PC-3 (cell line): ENCODE results near the gene SSU72. TPM values are rescaled to one million over a fixed set of nuclear protein-coding genes. Genes with fewer than 3 reads are reported as not detected.

Experiments used
- ATAC-seq: fragments of 200-7000 bp; cut with Tn5 transposase; 2 replicates; pipeline ENCODE4 v1.9.1; 2020; ENCODE audit warnings: mild to moderate bottlenecking, moderate library complexity
- BruUV-seq: library from RNA; stranded (reverse); fragments of 400-500 nt; replicated peaks from 2 replicates; lab custom pipeline; 2021; lab: Mats Ljungman, UMichigan
- CTCF ChIA-PET: fragments of 300-600 bp; sonication (Branson Sonifier 250); formaldehyde crosslinking; loops from one replicate; lab custom pipeline; 2022; ENCODE audit warnings: antibody characterized with exemption; lab: Charles Lee
- POLR2A ChIA-PET: fragments of 300-600 bp; sonication (Branson Sonifier 250); formaldehyde crosslinking; loops from one replicate; lab custom pipeline; 2022; ENCODE audit warnings: antibody characterized with exemption; ENCODE audit not compliant: unreplicated experiment; lab: Charles Lee
- DNase-seq: peaks from one replicate; pipeline ENCODE4 v3.0.0-alpha.2; 2015
- H2AFZ ChIP-seq: fragments of 300-600 bp; sonication (generic); 2 replicates; pipeline ENCODE4 v1.6.0; 2016; ENCODE audit warnings: antibody characterized with exemption, low read length
- H3F3A ChIP-seq: fragments of 300-600 bp; sonication (generic); one replicate; pipeline ENCODE4 v1.6.0; 2017; ENCODE audit warnings: antibody characterized with exemption, low read length, control low read depth, mild to moderate bottlenecking; ENCODE audit not compliant: unreplicated experiment
- H3K27ac ChIP-seq: fragments of 300-600 bp; sonication (generic); 2 replicates; pipeline ENCODE4 v1.5.1; 2016; ENCODE audit warnings: mild to moderate bottlenecking, low read length
- H3K27me3 ChIP-seq: fragments of 300-600 bp; sonication (generic); 2 replicates; pipeline ENCODE4 v1.6.1; 2016; ENCODE audit warnings: low read length, mixed read lengths
- H3K36me3 ChIP-seq: fragments of 300-600 bp; sonication (generic); 2 replicates; pipeline ENCODE4 v1.6.1; 2016; ENCODE audit warnings: low read depth, mixed run types, low read length, mixed read lengths
- H3K4me1 ChIP-seq: fragments of 300-600 bp; sonication (generic); 2 replicates; pipeline ENCODE4 v1.5.1; 2016; ENCODE audit warnings: low read length; ENCODE audit not compliant: insufficient read depth
- H3K4me2 ChIP-seq: fragments of 300-600 bp; sonication (generic); 2 replicates; pipeline ENCODE4 v1.6.0; 2016; ENCODE audit warnings: low read length
- H3K4me3 ChIP-seq: fragments of 300-600 bp; sonication (generic); 2 replicates; pipeline ENCODE4 v1.5.1; 2016; ENCODE audit warnings: mild to moderate bottlenecking, low read length, mixed read lengths
- H3K79me2 ChIP-seq: fragments of 300-600 bp; sonication (generic); 2 replicates; pipeline ENCODE4 v1.6.1; 2017; ENCODE audit warnings: low read length, mixed read lengths
- H3K9ac ChIP-seq: fragments of 300-600 bp; sonication (generic); 2 replicates; pipeline ENCODE4 v1.6.0; 2016; ENCODE audit warnings: mild to moderate bottlenecking, low read length
- H3K9me2 ChIP-seq: fragments of 300-600 bp; sonication (generic); replicated peaks from 2 replicates; pipeline ENCODE4 v1.6.1; 2016; ENCODE audit warnings: mixed run types, low read length, mixed read lengths
- H3K9me3 ChIP-seq: fragments of 300-600 bp; sonication (generic); 2 replicates; pipeline ENCODE4 v1.6.1; 2016; ENCODE audit warnings: low read length, mixed read lengths
- H4K20me1 ChIP-seq: fragments of 300-600 bp; sonication (generic); 2 replicates; pipeline ENCODE4 v1.6.1; 2016; ENCODE audit warnings: low read length, mixed read lengths
- CTCF ChIP-seq: fragments of 300-600 bp; sonication (generic); conservative IDR thresholded peaks from 2 replicates; pipeline ENCODE4 v1.5.1; 2017; ENCODE audit warnings: antibody characterized with exemption, low read depth, mild to moderate bottlenecking, low read length
- EZH2 ChIP-seq: fragments of 300-600 bp; sonication (generic); IDR thresholded peaks from one replicate; pipeline ENCODE4 v1.6.1; 2017; ENCODE audit warnings: antibody characterized with exemption, mild to moderate bottlenecking, low read length; ENCODE audit not compliant: unreplicated experiment
- EZH2phosphoT487 ChIP-seq: fragments of 300-600 bp; sonication (generic); IDR thresholded peaks from 2 replicates; pipeline ENCODE4 v1.6.1; 2018; ENCODE audit warnings: mild to moderate bottlenecking, antibody characterized with exemption, low read length, borderline replicate concordance
- intact Hi-C: fragments of 100-400 bp; cut with micrococcal nuclease; formaldehyde crosslinking; loops from 2 replicates; pipeline ENCODE4 v1.9.0; 2023
- total RNA-seq: library from RNA; depleted of rRNA; stranded (reverse); fragments of >200 nt; gene quantifications from 2 replicates; pipeline ENCODE4 v1.2.3, GENCODE V29; 2014

SSU72 gene
- total RNA-seq, 1 experiment from 2014 or later = 283 TPM

DNA sequence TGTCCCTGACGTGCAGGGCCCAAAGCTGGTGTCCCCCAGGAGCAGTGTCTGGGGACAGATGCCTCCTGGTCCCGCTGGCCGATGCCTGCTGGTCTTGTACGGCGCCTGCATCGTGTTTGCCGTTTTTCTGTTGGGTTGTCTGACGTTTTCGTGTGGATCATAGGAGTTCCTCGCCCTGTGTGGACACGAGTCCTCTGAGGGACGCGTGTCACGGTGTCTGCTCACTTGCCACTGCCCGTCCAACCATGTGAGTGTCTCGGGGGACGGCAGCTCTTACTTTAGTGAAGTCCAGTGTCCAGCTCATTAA is 48.1 kb upstream of the SSU72 start:
- ATAC-seq = no peak
- no TSS peak for BruUV-seq
- no peak for TF ChIP-seq EZH2phosphoT487
- TF ChIP-seq EZH2 = no peak
- TF ChIP-seq CTCF = no peak

DNA sequence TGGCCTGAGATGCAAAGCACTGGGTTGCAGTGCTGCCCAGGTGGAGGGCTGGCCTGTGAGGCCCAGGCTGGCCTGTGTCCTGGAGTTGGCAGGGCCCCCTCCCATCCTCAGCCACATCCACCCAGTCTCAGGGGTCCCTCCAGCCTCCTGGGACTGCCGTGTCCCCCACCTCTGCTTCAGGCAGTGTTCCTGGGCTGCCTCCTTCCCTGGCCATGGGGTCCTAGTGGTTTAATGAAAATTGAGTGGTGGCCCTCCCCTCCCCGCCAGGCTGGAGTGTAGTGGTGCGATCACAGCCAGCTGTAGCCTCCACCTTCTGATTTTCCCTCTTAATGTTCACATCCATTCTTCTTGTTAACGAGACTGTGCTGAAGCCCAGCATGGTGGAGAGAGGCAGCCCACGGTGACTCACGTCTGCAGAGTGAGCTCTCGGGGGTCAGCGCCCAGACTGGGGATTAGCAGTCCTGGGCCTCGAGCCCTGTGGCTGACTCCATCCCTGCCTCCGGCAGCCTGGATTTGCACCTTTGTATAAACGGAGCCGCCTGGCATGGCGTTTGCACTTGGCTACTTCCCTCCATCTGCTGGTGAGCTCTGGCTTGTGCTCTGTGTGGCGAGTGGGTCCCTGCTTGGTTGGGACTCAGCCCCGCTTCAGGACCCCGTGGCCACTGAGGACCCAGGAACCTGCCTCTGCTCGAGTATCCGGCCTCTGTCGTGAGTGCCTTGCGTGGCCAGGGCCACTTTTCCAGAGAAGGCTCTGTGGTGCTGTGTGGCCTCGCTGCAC is 47.5 kb upstream of the SSU72 start:
- Histone ChIP-seq H4K20me1 (peaks cover 9% of the 10 kb centered on the region; the same call in 1 of the 2 replicates), H3K9ac (no peak overlapping the region), H3K4me2 (no peak overlapping the region), H2AFZ (no peak overlapping the region), H3K36me3 (no peaks in the 10 kb centered on the region; the same call in 1 of the 2 replicates), H3F3A (no peaks in the 10 kb centered on the region), H3K4me1 (peaks cover 6% of the 10 kb centered on the region), H3K9me3 (no peaks in the 10 kb centered on the region), H3K4me3 (no peak overlapping the region), H3K9me2 (no peaks in the 10 kb centered on the region), H3K27ac (no peak overlapping the region), H3K27me3 (no peaks in the 10 kb centered on the region), H3K79me2 (peaks cover 10% of the 10 kb centered on the region)
- ATAC-seq (no peak), DNase-seq (no peak)
- ChIA-PET CTCF (no interaction called here), POLR2A (no interaction called here)
- intact Hi-C loops = no loop called here
- no peak for TF ChIP-seq CTCF
- TF ChIP-seq EZH2 = no peak
- TF ChIP-seq EZH2phosphoT487 = no peak
- no TSS peak for BruUV-seq

More for the DNA sequence above, 48.1 kb upstream of the SSU72 start:
- peaks cover 4% of the 10 kb centered on the region for H3K79me2 ChIP-seq
- no peaks in the 10 kb centered on the region for H3K9me2 ChIP-seq
- no peaks in the 10 kb centered on the region; the same call in 1 of the 2 replicates for H3K36me3 ChIP-seq
- H3K9me3 ChIP-seq = no peaks in the 10 kb centered on the region
- CTCF ChIA-PET = no interaction called here
- no peak overlapping the region for H3K4me2 ChIP-seq
- no peak overlapping the region for H3K4me3 ChIP-seq
- H4K20me1 ChIP-seq = peaks cover 5% of the 10 kb centered on the region; the same call in 1 of the 2 replicates
- H3F3A ChIP-seq = no peaks in the 10 kb centered on the region
- H3K4me1 ChIP-seq = 0 out of 2 replicates have a peak, but pooled peaks cover under 1% of the 10 kb centered on the region
- no peak for DNase-seq
- H3K9ac ChIP-seq = no peak overlapping the region
- POLR2A ChIA-PET = no interaction called here
- no peaks in the 10 kb centered on the region for H3K27me3 ChIP-seq
- H3K27ac ChIP-seq = no peak overlapping the region
- intact Hi-C loops = no loop called here
- no peak overlapping the region for H2AFZ ChIP-seq
